ENCODE data around the gene RBM14. TPM values are rescaled to one million over a fixed set of nuclear protein-coding genes. Genes with fewer than 3 reads are reported as not detected.
A peak's percentile ranks its signal among the peaks of the same experiment; 100 is the strongest.

RBM14 gene
- total and polyA plus RNA-seq, 9 of the 15 experiments (the other 6 are each of a cell fraction or from before 2014, with no cell fraction given): 5.5 to 131 (median 42.6) TPM

DNA sequence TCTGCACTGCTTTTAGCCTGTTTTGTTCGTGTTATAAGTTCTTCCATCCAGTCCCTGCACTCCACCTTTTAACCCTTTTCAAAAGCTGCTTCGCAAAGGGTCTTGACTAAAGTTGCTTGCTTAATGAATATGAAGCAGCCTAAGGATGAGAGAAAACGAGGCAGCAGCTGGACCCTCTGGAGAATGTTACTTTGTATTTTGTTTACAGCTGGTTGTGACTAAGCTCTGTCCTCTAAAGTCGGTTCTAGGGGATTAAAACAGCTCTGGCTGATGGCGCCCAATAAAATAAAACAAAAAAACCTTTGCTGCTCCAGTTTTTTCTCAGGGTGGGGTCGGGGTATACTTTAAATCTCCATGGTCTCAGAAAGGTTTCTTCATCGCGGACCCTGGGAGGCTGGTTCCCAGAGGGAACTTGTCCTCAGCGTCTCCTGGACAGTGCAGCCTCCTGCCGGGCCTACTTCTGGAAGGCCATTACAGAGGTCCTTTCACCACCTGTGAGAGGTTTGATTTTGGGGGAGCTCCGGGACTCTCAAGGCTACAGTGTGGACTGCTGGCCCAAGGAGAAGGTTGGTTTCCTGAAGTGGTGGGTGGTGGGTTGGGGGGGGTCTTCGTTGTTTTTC is 21.2 kb downstream of the RBM14 start (continued):
- TF ChIP-seq, protein P1, sequence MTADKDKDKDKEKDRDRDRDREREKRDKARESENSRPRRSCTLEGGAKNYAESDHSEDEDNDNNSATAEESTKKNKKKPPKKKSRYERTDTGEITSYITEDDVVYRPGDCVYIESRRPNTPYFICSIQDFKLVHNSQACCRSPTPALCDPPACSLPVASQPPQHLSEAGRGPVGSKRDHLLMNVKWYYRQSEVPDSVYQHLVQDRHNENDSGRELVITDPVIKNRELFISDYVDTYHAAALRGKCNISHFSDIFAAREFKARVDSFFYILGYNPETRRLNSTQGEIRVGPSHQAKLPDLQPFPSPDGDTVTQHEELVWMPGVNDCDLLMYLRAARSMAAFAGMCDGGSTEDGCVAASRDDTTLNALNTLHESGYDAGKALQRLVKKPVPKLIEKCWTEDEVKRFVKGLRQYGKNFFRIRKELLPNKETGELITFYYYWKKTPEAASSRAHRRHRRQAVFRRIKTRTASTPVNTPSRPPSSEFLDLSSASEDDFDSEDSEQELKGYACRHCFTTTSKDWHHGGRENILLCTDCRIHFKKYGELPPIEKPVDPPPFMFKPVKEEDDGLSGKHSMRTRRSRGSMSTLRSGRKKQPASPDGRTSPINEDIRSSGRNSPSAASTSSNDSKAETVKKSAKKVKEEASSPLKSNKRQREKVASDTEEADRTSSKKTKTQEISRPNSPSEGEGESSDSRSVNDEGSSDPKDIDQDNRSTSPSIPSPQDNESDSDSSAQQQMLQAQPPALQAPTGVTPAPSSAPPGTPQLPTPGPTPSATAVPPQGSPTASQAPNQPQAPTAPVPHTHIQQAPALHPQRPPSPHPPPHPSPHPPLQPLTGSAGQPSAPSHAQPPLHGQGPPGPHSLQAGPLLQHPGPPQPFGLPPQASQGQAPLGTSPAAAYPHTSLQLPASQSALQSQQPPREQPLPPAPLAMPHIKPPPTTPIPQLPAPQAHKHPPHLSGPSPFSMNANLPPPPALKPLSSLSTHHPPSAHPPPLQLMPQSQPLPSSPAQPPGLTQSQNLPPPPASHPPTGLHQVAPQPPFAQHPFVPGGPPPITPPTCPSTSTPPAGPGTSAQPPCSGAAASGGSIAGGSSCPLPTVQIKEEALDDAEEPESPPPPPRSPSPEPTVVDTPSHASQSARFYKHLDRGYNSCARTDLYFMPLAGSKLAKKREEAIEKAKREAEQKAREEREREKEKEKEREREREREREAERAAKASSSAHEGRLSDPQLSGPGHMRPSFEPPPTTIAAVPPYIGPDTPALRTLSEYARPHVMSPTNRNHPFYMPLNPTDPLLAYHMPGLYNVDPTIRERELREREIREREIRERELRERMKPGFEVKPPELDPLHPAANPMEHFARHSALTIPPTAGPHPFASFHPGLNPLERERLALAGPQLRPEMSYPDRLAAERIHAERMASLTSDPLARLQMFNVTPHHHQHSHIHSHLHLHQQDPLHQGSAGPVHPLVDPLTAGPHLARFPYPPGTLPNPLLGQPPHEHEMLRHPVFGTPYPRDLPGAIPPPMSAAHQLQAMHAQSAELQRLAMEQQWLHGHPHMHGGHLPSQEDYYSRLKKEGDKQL (CRISPR knock-in tag; IDR thresholded peaks at IDR 0.05; ENCODE audit: borderline replicate concordance): peak; percentile 74; the same call in 1 of the 2 replicates
- TF ChIP-seq SP2 (IDR thresholded peaks at IDR 0.05; ENCODE audit: extremely low read depth, low read depth, low read length, poor library complexity, severe bottlenecking): no peak
- peak; percentile 10; the same call in 1 of the 2 replicates for TF ChIP-seq CC2D1A (IDR thresholded peaks at IDR 0.05)
- TF ChIP-seq, protein P2, sequence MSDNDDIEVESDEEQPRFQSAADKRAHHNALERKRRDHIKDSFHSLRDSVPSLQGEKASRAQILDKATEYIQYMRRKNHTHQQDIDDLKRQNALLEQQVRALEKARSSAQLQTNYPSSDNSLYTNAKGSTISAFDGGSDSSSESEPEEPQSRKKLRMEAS (CRISPR knock-in tag; IDR thresholded peaks at IDR 0.05): no peak
- 0 out of 4 replicates have a peak, but pooled peaks of 1 of the 2 experiments have one; percentile 27 for TF ChIP-seq FOXA3 (CRISPR knock-in tag; conservative IDR thresholded peaks at IDR 0.05 in 1 of 2, IDR thresholded peaks at IDR 0.05 in 1 of 2)
- TF ChIP-seq, protein P3, sequence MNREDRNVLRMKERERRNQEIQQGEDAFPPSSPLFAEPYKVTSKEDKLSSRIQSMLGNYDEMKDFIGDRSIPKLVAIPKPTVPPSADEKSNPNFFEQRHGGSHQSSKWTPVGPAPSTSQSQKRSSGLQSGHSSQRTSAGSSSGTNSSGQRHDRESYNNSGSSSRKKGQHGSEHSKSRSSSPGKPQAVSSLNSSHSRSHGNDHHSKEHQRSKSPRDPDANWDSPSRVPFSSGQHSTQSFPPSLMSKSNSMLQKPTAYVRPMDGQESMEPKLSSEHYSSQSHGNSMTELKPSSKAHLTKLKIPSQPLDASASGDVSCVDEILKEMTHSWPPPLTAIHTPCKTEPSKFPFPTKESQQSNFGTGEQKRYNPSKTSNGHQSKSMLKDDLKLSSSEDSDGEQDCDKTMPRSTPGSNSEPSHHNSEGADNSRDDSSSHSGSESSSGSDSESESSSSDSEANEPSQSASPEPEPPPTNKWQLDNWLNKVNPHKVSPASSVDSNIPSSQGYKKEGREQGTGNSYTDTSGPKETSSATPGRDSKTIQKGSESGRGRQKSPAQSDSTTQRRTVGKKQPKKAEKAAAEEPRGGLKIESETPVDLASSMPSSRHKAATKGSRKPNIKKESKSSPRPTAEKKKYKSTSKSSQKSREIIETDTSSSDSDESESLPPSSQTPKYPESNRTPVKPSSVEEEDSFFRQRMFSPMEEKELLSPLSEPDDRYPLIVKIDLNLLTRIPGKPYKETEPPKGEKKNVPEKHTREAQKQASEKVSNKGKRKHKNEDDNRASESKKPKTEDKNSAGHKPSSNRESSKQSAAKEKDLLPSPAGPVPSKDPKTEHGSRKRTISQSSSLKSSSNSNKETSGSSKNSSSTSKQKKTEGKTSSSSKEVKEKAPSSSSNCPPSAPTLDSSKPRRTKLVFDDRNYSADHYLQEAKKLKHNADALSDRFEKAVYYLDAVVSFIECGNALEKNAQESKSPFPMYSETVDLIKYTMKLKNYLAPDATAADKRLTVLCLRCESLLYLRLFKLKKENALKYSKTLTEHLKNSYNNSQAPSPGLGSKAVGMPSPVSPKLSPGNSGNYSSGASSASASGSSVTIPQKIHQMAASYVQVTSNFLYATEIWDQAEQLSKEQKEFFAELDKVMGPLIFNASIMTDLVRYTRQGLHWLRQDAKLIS (CRISPR knock-in tag; IDR thresholded peaks at IDR 0.05): 0 out of 2 replicates have a peak, but pooled peaks have one; percentile 49
- TF ChIP-seq MTA1 (IDR thresholded peaks at IDR 0.05; ENCODE audit: borderline replicate concordance): peak; percentile 13; the same call in 1 of the 2 replicates
- TF ChIP-seq NONO (IDR thresholded peaks at IDR 0.05; ENCODE audit: low read depth in 2 of 2, low read length in 1 of 2): peak in 1 of 2 experiments; percentile 7; a peak in 1 of 4 replicates
- peak; percentile 11 for TF ChIP-seq TBP (optimal IDR thresholded peaks at IDR 0.05; ENCODE audit: low read depth, low read length)
- no peak for TF ChIP-seq ZC3H4 (CRISPR knock-in tag; IDR thresholded peaks at IDR 0.05; ENCODE audit: borderline replicate concordance)
- TF ChIP-seq, protein P4, sequence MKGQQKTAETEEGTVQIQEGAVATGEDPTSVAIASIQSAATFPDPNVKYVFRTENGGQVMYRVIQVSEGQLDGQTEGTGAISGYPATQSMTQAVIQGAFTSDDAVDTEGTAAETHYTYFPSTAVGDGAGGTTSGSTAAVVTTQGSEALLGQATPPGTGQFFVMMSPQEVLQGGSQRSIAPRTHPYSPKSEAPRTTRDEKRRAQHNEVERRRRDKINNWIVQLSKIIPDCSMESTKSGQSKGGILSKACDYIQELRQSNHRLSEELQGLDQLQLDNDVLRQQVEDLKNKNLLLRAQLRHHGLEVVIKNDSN (CRISPR knock-in tag; IDR thresholded peaks at IDR 0.05): no peak
- TF ChIP-seq ZBTB1 (CRISPR knock-in tag; IDR thresholded peaks at IDR 0.05; ENCODE audit: borderline replicate concordance, low read depth): 0 out of 2 replicates have a peak, but pooled peaks have one; percentile 36
- TF ChIP-seq KAT7 (CRISPR knock-in tag; IDR thresholded peaks at IDR 0.05; ENCODE audit: borderline replicate concordance): peak; percentile 83; the same call in 1 of the 2 replicates
- TF ChIP-seq ZSCAN29 (IDR thresholded peaks at IDR 0.05): 0 out of 2 replicates have a peak, but pooled peaks have one; percentile 25
- TF ChIP-seq BACH1 (tag; IDR thresholded peaks at IDR 0.05): no peak
- TF ChIP-seq HDAC3 (IDR thresholded peaks at IDR 0.05; ENCODE audit: borderline replicate concordance, partially characterized antibody): peak; percentile 38

Measured in K562 (cell line).